SKM-1 (cell line): ENCODE data around the gene OLFML1.

Experiments used
- DNase-seq: peaks from one replicate; lab custom pipeline; 2025; ENCODE audit not compliant: unreplicated experiment; lab: John Stamatoyannopoulos, UW

Gene OLFML1

DNA sequence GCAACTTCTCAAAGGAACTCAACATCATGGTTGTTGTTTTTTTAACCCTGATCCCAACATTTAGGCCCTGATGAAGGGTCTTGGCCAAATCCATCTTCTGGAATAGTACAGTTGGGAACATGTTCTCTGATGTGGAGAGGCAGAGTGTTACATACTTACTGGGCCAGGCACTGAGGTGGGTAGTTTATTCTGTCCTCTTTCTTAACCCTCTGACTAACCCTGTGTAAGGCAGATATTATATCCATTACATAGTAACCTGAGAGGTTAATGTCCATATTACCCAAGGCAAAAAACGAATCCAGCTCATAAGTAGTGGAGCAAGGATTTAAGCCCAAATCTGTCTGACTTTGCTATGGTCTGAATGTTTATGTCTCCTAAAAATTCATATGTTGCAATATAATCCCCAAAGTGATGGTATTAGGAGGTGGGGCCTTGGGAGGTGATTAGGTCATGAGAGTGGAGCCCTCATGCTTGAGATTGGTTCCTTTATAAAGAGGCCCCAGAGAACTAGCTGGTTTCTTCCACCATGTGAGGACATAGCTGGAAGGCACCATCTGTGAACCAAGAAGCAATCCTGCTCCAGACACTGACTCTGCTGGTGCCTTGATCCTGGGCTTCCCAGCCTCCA lies 44.8 kb downstream of the OLFML1 start:
- DNase-seq: no peak

DNA sequence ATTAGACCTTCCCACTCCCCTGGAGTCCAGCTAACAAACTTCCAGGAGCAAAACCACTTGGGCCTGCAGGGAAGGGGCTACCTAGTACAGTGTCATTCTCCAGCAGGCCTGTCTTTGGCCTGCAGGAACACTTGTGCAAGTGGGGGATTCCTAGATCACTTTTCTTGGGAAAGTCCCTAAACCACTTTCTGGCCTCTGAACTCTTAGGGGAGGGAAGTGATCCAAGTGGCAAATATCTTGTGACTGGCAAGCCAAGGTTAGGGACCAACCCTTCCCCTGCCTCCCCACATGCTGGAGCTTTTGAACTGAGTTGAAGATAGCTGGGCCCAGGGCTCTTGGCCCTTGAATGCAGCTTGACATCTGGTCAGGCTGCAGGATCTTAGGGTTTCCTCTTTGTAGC lies 45.7 kb downstream of the OLFML1 start:
- no peak for DNase-seq

DNA sequence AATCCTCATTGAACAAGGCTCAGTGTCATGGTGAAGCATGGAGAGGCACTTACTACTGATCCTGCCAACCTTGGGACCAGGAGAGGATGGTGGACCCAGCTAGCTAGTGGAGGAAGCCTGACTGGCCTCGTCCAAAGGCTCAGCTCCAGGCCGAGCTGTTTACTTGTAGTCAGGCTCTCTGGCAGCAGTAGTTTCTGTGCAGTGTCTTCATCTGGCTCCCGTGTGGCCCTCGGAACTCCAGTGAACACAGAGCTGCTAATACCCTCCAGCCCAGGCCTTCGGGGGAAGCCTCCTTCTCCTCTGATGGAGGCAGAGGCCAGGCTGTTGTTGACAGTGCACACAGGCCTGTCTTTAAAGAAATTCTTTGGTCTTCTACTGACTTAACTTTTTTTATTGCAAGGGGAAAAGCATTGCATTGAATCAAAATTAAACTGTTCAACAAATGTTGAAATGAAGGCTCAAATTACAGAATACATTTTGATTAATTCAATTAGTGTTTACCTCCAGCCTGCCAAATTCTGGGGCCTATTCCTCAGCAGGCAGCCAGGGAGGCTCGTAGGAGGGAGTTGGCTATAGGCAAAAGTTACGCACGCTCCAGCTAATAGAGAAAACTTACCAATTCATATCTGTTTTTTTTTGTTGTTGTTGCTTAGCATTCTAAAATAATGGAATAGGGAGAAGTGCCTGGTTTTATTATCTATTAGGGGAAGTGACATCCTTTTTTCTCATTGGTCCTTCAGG lies 47.3 kb downstream of the OLFML1 start:
- DNase-seq: no peak

DNA sequence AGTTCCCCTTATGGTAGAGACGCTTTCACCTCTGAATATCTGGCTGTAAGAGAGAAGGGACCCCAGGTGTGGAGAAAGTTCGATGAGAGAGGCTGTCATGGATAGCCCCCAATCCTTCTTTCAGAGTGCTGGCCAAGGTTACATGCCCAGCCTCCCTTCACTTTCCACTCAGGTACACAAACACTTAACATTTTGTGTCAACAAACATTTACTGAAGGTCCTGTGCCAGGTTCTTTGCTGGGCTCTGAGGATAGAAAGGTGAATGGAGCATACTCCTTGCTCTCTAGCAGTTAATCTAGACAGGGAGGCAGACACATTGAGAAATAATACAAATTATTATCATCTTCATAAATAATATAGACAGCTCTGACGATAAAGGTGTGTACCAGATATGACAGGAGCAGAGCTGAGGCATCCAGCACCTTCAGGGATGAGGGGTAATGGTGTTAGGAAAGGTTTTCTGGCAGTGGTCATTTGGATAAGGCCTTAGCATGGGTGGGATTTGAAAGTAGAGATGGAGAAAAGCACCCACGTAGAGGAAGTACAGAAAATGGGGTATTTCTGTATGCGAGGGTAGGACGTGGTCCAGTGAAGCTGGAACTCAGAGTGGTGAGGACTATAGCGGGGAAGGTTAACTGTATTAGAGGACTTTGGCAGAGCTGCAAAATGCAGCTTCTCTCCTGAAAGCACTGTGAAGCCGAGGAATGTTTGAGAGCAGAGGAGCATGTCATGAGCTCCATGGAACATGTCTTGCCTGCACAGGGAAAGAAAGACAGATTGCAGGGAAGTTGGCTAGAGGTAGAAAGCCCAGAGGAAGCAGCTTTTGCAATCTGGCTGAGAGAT lies 48.1 kb downstream of the OLFML1 start:
- no peak for DNase-seq

- DNase-seq: no peak
Observed at GRCh38 chr11:7534042-7534378, 48.7 kb downstream of the OLFML1 start.

DNA sequence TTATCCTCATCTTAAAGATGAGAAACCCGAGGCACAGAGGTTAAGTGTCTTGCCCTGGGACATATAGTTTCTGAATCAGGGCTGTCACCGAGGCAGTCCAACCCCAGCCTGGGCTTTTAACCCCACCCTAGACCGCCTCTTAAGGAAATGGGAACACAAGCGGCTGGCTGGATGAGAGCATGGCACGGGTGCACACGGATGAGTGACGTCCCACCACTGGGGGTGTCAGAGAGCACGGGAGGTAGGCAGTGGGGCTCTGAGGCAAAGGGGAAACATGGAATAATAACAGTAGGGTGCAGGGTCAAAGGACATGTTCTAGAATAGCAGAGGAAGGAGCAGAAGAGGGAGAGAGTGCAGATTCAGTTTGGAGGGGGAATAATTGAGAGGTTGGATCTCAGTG lies 50.8 kb downstream of the OLFML1 start:
- no peak for DNase-seq

- no peak for DNase-seq
Observed at GRCh38 chr11:7537265-7537664, 52.0 kb downstream of the OLFML1 start.

- no peak for DNase-seq
Observed at GRCh38 chr11:7538031-7538430, 52.7 kb downstream of the OLFML1 start.

- DNase-seq: no peak
Observed at GRCh38 chr11:7538466-7539454, 53.5 kb downstream of the OLFML1 start.

DNA sequence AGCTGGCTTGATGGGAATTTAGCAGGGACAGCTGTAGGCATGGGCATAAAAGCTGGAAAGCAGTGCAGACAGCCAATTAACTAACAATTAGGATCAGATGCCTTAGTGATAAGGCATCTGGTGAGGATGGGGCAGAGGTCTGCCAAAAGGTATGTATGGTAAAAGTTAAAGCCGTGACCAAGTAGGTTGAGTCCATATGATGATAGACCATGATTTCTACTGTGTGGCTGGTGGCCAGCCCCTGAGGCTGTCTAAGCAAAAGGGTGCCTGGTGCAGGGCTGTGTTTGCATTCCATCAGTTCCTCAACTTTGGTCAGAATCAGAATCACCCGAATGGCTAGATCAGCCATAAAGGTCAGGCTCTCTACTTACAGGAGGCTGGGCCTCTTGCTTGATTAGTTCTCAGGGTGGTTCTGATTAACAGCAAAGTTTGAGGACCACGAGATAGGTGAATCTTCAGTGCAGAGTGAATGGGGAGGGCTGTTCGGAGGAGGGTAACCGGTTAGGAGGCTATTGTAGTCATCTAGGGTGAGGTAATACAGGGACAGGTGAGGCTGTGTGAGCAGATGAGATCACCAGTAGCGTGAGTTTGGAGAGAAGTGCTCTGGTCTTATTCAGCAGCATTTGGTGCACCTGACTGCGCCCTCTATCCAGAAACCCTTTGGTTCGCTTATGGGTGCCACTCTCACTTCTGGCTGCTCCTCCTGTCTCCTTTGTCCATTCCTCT lies 55.7 kb downstream of the OLFML1 start:
- no peak for DNase-seq

- no peak for DNase-seq
Observed at GRCh38 chr11:7543302-7543701, 58.0 kb downstream of the OLFML1 start.

DNA sequence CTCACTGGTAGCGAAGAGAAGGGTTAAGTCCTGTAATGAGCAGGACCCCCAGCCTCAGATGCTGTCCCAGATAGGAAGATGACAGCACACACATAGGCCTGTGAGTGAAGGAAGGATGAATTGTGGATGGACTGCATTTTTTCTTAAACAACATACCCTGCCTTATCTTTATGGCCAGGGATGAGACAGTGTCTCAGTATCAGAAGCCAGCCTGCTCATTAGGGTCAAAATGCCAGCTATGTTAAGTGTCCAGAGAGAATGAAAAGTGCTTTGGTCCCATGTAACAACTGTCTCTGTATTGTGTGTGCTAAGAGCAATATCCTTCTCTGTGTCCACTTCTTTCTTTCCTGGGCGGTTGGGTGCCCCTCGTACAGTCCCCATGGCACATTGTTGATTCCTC lies 58.7 kb downstream of the OLFML1 start:
- DNase-seq: no peak

DNA sequence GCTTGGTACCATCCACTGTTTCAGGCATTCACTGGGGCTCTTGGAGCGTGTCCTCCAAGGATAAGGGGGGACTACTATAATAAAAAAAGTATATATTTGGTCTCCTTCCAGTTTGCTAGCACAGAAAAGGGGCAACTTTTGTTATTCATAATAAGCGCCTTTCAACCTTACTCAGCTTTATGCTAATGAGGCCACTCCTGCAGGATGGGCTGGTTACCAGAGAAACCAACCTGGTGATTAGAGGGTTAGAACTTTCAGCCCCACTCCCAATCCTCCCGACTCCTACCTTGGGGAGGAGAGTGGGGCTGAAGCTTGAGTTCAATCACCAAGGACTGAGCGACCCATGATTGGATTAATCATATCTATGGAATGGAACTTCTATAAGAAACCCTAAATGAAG lies 60.3 kb downstream of the OLFML1 start:
- DNase-seq: no peak

DNA sequence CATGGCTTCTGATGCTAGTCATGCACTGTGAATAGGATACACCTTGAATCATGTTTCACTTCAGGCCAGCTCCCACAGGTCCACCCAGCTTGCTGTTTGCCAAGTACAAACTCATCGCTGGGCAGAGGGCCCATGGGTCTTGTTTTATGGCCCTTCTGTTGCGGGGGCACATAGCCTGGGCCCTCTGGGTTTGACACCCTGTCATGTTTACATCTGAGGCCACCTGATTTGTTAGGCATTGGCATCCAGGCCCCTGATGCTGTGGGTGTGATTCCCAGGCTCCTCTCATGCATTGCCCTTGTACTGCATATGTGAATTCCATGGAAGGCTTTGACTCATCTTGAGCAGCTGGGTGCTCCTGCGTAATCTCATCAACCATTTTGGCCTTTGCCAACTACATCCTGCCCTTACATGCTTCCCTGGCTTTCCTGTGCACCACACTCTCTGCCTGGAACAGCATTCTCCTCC lies 61.1 kb downstream of the OLFML1 start:
- no peak for DNase-seq

GRCh38 chr11:7547687-7548086 lies 62.4 kb downstream of the OLFML1 start:
- DNase-seq: no peak

GRCh38 chr11:7548659-7549274 lies 63.5 kb downstream of the OLFML1 start:
- DNase-seq: no peak

- no peak for DNase-seq
Observed at GRCh38 chr11:7549681-7550080, 64.4 kb downstream of the OLFML1 start.

DNA sequence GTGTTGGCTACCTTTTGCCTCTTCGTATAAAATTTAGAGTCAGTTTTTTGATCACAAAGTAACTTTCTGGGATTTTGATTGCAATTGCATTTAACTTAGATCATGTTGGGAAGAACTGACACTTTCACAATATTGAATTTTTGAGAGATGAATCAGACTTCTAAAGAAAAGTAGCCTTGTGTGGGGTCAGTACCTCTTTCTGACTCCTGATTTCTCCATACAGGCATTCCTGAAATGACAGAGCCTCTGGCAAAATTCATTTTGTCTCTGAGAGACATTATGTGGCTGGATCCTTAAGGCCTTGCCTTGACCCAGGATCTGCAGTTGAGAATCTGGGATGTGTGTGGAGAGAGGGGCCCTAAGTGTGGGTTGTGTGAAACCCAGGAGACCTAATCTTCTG lies 66.3 kb downstream of the OLFML1 start:
- no peak for DNase-seq

DNA sequence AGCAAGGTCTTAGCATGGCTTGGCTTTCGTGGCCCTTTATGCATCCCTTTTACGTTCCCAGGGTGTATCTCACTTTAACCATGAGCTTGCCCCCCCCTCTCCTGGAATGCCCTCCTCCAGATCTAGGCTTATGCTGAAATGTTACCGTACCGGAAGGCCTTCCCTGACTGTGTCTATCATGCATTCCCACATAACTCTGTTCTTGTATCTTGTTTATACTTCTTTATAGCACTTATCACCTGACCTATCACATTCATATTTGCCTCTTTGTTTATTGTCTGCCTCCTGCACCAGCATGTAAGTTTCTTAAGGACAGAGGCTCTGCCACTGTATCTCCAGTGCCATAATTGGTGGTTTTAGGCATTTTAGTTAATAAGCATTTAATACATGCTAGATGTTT lies 67.4 kb downstream of the OLFML1 start:
- DNase-seq: no peak
